ENCODE data around the gene CCDC192. TPM values are rescaled to one million over a fixed set of nuclear protein-coding genes. Genes with fewer than 3 reads are reported as not detected.

CCDC192 gene
- total and polyA plus RNA-seq, 2 experiments from 2014 or later, result 0.40 TPM; not detected in 1

DNA sequence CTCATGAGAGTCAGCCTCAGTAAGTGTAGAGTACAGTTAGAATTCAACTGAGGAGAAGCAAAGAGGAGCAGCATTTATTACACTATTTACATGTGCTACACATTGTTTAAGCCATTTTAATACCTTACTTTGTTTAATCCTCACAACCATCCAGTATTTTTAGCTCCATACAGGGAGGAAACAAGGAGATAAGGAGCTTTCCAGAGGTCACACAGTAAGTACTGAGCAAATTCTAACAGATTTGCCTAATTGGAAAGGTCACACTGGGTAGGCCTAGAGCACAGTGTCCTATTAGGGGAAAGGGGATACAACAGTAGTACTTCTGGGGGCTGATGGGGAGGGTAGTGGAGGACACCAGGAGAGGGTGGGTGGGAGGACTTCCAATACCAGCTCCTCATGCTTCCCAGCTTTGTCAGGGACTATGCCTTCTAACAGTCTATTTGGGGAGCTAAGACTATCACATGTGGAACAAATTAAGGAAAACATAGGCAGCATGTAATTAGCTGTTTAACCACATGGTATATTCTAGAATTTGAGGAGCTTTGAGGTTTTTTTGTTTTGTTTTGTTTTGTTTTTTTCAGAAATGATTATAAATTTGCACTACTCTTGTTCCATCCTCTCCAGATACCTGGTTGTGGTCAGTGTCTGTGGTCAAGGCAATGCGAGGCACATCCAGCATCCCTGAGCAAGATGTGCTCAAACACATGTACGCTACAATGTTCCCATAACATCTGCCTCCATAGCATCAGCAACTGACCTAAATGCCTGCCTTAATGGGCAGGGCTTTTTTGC lies 284.4 kb downstream of the CCDC192 start:
- no peak overlapping the region for H3K27ac ChIP-seq (ENCODE audit: low read depth)
- Mint-ChIP-seq H3K4me3 (no peak overlapping the region), H3K27me3 (ENCODE audit: insufficient read depth, low read depth, poor library complexity) (peaks cover 2% of the 10 kb centered on the region), H3K27ac (no peak overlapping the region), H3K9me3 (no peaks in the 10 kb centered on the region), H3K4me1 (no peaks in the 10 kb centered on the region), H3K36me3 (ENCODE audit: low read depth) (no peaks in the 10 kb centered on the region)
- no peaks in the 10 kb centered on the region for H3K9me2 ChIP-seq (ENCODE audit: insufficient read depth)
- no peak overlapping the region for H3K4me3 ChIP-seq
- no peaks in the 10 kb centered on the region for H3K36me3 ChIP-seq (ENCODE audit: insufficient read depth)
- ATAC-seq (no peak), DNase-seq (ENCODE audit: low spot score) (no peak)
- no peaks in the 10 kb centered on the region for H3K79me2 ChIP-seq (replicated peaks; ENCODE audit: insufficient read depth)
- H2AFZ ChIP-seq, result no peak overlapping the region
- no peak for TF ChIP-seq CREB1 (CRISPR knock-in tag; IDR thresholded peaks at IDR 0.05; ENCODE audit: low read depth)
- TF ChIP-seq NANOG (IDR thresholded peaks at IDR 0.05; ENCODE audit: borderline replicate concordance), result no peak
- no peak for TF ChIP-seq REST (IDR thresholded peaks at IDR 0.05; ENCODE audit: unreplicated experiment)
- TF ChIP-seq STAT1 (IDR thresholded peaks at IDR 0.05; ENCODE audit: unreplicated experiment), result no peak
- no peak for TF ChIP-seq JUNB (IDR thresholded peaks at IDR 0.05; ENCODE audit: unreplicated experiment)
- no peak for TF ChIP-seq EZH2phosphoT487 (IDR thresholded peaks at IDR 0.05; ENCODE audit: unreplicated experiment)
- no peak for TF ChIP-seq POLR2AphosphoS5 (IDR thresholded peaks at IDR 0.05; ENCODE audit: low read depth)
- TF ChIP-seq ZNF331 (CRISPR knock-in tag; IDR thresholded peaks at IDR 0.05; ENCODE audit: low read depth), result no peak
- TF ChIP-seq ZNF114 (CRISPR knock-in tag; IDR thresholded peaks at IDR 0.05), result no peak
- TF ChIP-seq, protein P1, sequence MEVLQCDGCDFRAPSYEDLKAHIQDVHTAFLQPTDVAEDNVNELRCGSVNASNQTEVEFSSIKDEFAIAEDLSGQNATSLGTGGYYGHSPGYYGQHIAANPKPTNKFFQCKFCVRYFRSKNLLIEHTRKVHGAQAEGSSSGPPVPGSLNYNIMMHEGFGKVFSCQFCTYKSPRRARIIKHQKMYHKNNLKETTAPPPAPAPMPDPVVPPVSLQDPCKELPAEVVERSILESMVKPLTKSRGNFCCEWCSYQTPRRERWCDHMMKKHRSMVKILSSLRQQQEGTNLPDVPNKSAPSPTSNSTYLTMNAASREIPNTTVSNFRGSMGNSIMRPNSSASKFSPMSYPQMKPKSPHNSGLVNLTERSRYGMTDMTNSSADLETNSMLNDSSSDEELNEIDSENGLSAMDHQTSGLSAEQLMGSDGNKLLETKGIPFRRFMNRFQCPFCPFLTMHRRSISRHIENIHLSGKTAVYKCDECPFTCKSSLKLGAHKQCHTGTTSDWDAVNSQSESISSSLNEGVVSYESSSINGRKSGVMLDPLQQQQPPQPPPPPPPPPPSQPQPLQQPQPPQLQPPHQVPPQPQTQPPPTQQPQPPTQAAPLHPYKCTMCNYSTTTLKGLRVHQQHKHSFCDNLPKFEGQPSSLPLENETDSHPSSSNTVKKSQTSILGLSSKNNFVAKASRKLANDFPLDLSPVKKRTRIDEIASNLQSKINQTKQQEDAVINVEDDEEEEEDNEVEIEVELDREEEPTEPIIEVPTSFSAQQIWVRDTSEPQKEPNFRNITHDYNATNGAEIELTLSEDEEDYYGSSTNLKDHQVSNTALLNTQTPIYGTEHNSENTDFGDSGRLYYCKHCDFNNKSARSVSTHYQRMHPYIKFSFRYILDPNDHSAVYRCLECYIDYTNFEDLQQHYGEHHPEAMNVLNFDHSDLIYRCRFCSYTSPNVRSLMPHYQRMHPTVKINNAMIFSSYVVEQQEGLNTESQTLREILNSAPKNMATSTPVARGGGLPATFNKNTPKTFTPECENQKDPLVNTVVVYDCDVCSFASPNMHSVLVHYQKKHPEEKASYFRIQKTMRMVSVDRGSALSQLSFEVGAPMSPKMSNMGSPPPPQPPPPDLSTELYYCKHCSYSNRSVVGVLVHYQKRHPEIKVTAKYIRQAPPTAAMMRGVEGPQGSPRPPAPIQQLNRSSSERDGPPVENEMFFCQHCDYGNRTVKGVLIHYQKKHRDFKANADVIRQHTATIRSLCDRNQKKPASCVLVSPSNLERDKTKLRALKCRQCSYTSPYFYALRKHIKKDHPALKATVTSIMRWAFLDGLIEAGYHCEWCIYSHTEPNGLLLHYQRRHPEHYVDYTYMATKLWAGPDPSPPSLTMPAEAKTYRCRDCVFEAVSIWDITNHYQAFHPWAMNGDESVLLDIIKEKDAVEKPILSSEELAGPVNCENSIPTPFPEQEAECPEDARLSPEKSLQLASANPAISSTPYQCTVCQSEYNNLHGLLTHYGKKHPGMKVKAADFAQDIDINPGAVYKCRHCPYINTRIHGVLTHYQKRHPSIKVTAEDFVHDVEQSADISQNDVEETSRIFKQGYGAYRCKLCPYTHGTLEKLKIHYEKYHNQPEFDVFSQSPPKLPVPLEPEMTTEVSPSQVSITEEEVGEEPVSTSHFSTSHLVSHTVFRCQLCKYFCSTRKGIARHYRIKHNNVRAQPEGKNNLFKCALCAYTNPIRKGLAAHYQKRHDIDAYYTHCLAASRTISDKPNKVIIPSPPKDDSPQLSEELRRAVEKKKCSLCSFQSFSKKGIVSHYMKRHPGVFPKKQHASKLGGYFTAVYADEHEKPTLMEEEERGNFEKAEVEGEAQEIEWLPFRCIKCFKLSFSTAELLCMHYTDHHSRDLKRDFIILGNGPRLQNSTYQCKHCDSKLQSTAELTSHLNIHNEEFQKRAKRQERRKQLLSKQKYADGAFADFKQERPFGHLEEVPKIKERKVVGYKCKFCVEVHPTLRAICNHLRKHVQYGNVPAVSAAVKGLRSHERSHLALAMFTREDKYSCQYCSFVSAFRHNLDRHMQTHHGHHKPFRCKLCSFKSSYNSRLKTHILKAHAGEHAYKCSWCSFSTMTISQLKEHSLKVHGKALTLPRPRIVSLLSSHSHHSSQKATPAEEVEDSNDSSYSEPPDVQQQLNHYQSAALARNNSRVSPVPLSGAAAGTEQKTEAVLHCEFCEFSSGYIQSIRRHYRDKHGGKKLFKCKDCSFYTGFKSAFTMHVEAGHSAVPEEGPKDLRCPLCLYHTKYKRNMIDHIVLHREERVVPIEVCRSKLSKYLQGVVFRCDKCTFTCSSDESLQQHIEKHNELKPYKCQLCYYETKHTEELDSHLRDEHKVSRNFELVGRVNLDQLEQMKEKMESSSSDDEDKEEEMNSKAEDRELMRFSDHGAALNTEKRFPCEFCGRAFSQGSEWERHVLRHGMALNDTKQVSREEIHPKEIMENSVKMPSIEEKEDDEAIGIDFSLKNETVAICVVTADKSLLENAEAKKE (CRISPR knock-in tag; IDR thresholded peaks at IDR 0.05), result no peak
- TF ChIP-seq ETS1 (IDR thresholded peaks at IDR 0.05), result no peak
- no peak for TF ChIP-seq CTCF (conservative IDR thresholded peaks at IDR 0.05; ENCODE audit: low read depth in 2 of 2)
- TF ChIP-seq EZH2 (IDR thresholded peaks at IDR 0.05; ENCODE audit: low read depth, unreplicated experiment), result no peak
- H3F3A ChIP-seq (replicated peaks; ENCODE audit: low read depth), result no peaks in the 10 kb centered on the region
- H4K20me1 ChIP-seq (replicated peaks; ENCODE audit: insufficient read depth), result no peaks in the 10 kb centered on the region
- H3K27me3 ChIP-seq (ENCODE audit: insufficient read depth), result no peaks in the 10 kb centered on the region
- no peaks in the 10 kb centered on the region for H3K4me1 ChIP-seq (ENCODE audit: insufficient read depth)
- no peak overlapping the region for H3K4me2 ChIP-seq
